HG03135 (cell line): Measurements from ENCODE around the gene ADARB2.

Source experiments
- ATAC-seq: cut with Tn5 transposase; IDR thresholded peaks from one replicate; pipeline ENCODE4 v1.9.1; 2021; ENCODE audit warnings: mild to moderate bottlenecking, moderate library complexity; ENCODE audit not compliant: unreplicated experiment

Gene ADARB2

DNA sequence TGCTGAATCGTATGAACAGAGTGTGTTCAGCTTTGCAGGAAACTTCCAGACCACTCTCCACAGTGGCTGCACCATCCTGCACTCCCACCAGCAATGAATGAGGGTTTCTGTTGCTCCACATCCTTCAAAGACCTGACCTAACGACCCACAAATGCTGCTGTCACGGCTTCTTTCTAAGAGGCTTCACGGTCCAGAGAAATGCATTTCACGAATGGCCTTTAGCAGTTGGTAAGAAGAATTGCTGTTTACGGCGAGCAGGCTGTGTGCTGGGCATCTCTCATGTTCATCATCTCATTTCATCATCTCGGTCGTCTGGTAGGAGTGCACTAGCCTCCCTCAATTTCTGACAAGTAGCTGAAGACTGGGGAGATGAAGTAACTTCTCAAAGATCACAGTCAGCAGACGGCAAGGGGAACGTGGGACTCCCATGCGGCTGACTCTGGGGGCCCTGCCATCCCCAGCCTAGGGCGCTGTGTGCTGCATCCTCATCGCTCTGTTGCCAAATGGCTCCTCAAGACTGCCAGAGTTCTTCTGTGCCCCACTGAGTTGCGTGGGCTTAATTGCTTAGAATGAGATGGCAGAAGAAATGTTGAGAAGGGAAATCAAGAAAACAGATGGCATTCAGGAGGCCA, 72.9 kb downstream of the ADARB2 start:
- no peak for ATAC-seq

DNA sequence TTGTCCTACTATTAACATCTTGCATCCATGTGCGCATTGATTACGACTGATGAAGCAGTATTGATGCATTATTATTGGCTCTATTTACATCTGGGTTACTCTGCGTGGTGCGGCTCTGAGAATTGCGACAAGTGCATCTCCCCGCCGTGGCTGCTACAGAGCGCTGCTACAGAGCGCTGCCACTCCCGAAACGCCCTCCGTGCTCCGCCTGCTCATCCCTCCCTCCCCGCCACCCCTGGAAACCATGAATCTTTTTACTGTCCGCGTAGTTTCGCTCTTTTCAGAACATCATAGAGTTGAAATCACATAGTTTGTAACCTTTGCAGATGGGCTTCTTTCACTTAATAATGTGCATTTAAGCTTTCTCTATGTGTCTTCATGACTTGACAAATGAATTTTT, 74.1 kb downstream of the ADARB2 start:
- no peak for ATAC-seq

DNA sequence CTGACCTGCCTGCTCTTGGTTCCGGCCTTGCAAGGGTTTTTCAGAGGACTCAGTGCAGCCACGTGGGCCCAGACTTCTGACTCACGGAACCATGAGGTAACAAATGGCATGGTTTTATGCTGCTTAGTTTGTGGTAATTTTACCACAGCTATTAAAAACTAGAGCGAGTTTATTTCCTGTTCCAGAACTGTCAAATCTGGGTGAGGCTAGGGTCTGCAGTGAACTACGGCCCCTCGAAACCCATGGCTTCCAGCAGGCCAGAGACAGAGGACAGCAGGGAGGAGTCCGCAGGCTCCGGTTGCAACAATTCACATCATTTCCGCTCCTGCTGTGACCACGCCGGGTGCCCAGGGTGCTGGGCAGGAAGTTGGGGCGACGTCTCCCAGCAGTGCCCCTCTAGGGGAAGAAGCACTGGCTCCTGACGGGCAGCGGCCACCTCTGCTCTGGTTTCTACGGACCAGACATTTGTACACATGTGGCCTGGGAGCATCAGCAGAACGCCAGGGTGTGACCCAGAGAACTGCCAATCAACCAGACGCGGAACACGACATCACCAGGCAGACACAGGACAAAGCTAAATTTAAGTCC, 74.8 kb downstream of the ADARB2 start:
- peak; percentile 38 for ATAC-seq

DNA sequence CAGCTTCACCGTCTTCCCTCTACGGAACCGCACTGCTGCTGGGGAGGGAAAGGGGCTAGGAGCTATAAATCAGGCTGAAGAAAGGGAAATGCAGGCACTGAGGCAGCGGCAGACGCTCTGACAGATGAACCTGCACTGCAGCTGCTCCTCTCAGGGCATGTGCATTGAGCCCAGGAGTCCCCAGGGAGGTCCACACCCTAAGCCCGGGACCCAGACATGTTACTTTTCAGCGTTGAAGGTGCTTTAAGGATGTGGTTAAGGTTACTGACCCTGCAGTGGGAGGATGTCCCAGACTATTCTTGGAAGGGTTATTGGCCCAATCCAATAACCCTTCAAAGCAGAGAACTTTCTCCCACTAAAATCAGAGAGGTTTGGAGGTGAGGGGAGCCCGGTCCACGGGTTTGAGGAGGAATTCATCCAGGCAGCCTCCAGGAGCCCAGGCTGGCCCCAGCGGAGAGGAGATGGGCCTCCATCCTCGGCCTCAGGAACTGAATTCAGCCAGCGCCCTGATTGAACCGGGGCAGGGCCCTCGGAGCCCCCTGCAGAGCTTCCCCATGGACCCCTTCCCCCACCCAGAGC, 75.4 kb downstream of the ADARB2 start:
- ATAC-seq, result peak; percentile 65

DNA sequence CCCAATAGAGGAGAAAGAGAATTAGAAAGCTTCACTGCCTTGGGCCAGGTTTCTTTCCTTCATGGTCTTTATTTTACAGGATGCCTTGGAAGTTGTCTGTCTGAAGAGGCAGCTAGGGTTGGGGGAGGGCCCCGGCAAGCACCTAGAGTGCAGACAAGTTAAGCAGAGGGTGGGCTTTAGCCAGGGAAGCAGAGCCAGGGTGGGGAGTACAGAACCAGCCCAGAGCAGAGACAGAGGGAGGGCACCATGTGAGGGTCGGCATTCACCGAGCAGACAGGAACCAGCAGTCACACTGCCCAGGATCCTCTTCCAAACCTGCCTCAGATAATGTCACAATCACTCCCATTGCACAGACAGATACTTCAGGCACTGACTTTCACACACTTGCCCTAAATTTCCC, 75.9 kb downstream of the ADARB2 start:
- no peak for ATAC-seq

DNA sequence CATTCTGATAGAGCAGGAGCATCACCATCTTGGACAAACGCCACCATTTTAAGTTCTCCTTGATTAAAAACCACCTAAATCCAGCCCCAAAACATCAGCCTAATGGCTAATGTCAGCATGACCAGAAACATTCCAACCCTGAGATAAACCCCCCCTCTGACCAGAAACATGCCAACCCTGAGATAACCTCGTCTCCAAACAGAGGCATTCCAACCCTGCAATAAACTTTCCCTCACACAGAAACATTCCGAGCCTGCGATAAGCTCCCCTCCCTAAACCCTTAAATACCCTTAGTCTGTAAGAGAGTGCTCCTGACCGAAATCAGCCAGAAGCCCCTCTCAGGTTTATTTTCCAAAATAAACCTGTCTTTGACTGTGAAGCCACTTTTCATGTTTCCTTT, 76.5 kb downstream of the ADARB2 start:
- no peak for ATAC-seq

DNA sequence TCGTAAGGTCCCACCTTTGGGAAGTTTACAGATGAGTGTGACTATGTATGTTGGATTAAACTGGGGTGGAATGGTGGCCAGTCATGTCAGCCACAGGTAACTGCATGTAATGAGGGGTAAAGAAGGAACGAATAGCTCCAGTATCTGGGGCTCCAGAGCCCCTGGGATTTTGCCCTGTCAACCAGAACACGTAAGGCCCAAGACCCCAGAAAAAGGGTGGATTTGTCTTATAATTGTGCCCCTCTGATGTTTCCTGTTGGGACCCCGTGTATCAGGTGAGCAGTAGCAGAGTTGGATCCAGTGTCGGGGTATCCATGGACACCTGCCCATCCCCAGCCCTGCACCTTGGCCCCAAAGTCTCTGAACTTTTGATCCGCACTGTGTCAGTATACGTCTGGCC, 76.9 kb downstream of the ADARB2 start:
- ATAC-seq, result no peak

DNA sequence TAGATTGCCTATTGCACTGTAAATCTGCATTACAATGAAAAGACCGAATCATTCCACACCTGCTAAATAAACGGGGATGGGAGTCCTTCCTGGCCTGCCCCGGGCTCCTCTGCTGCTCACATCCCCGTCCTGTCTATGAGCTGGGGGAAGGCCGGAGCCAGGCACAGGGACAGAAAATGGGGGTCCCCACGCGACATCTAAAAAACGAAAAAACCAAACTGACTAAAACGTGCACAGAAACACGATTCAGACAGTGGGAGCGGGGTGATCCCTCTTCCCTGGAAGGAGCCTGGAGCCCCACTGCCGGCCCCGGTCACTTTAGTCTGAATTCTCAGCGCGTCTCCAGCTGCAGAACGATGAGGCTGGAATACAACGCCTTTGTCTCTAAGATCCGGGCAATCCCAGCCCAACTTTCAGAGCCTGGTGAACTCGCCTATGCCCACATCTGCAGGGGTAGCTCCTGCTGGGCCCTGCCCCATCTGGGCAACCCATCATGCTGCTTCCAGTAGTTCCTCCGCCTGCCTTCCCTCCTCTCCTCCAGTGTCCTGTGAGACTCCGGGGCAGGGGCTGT, 78.0 kb downstream of the ADARB2 start:
- no peak for ATAC-seq

DNA sequence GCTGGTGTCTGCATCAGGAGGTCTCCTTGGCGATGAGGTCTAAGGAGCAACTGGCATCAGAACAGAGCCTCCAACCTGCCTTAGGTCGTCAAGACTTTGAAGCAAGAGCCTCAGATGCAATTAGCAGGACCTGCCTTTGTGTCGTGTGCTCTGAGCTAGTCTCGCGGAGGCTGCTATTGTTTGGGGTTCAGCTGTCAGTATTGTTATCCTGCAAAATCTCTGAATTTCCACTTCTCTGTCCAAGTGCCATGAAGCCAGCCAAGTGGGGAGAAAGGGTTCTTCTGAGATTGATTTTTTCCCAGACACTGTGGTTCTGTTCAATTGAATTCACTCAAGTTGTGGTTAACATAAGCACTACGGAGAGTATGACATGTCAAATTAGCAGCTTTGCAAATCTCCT, 78.7 kb downstream of the ADARB2 start:
- no peak for ATAC-seq

DNA sequence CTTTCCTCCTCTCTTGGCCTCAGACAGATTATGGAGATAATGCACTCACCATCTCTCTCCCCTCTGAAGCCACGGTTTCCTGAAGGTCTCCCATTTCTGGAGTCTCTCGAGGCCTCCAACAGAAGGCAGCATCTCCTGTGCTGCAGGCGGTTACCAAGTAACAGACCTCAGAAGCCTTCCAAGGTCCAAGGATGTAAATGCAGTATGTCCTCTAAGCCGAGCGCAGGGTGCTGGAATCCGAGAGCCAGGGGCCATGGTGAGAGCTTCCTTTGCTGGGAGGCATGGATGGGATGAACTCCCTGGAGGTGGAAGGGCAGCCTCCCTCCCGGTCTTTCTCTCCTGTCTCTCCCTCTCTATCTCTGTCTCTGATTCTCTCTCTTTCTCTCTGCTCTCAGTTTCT, 79.8 kb downstream of the ADARB2 start:
- ATAC-seq, result no peak

DNA sequence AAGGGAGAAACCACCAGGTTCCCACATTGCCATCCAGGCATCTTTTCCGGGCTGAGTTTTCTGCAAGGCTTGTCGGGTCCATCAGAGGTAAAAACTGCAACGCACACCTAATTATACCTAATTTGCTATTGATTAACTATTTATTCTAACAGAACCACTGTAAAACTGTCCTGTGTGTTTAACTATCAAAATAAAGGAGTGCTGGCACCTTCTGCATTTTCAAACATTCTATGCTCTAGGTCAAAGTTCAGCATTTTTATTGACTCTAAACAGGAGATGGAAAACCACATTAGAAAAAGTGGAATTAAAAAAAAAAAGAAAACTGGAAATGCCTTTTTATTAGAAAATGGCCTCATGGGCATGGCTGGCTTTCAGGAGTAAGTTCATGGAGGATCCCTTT, 82.0 kb downstream of the ADARB2 start:
- ATAC-seq, result no peak

DNA sequence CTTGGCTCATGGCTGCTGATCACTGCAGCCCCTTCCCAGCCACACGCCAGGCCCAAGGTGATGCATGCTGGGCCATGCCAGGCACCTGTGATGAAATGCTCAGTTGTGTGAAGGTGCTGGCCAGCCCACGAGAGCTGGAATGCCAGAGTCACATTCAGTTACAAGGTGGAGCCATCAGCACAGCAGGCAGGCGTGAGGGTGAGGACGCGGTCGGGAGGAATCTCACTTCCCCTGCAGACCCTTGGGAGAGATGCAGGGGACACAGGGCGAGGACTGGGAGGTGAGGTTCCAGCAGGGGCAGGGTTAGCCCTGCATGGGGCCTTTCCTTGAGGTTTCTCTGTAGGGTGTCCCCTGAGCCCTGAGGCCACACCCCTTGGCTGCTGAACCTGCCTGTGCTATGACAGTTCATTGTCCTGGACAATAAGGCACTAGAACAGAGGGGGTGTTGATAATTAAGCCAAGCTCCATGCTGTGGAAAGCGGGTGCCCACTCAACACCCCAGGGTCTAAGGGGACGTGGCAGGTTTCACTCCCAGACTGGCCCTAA, 82.4 kb downstream of the ADARB2 start:
- no peak for ATAC-seq

DNA sequence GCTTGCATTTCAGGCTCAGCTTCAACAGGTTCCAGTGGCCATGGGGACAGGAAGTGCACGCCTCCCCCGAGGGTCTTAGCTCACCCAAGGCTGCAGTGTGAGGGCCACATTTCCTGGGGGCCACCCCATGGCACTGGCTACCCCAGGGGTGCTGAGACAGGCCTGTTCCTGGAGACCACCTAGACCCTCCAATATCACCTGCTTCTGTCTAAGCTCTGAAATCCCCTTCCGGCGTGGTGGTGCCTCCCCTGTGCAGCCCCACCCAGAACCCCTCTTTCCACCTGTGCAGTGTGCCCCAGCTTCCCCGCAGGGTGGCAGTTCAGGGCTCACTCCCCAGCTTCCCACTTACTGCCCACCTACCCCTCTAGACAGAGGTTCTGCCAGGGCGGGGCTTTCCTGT, 83.1 kb downstream of the ADARB2 start:
- no peak for ATAC-seq

DNA sequence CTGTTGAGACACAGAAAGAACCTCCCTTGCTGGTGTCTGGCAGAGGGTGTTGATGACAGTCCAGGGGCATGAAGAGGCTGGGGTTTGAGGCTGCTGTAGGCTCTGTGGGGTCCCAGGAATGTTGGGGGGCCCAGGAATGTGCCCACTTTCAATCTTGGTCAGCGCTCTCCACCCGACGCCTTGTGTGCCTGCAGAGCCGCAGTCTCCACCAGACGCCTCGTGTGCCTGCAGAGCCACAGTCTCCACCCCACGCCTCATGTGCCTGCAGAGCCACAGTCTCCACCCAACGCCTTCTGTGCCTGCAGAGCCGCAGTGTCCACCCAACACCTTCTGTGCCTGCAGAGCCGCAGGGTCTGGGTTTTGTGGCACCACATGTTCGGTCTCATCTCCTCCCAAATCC, 84.0 kb downstream of the ADARB2 start:
- ATAC-seq, result no peak

DNA sequence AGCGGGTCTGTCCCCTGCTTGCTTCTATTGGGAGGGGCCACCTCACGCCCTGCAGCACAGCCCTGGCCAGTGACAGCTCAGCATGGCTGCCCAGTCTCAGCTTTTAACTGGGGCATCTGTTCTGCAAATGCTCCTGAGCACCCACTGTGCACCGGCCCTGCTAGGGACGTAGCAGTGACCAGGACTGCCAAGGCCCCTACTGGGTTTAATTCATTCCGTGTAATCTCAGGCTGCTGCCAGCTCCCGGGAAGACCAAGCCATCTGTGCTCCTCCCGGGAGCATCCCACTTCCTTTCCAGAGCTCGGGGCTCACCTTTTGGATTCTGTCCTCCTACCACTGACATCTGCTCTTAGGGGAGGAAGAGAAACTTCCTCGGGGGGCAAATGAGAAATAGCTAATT, 85.2 kb downstream of the ADARB2 start:
- ATAC-seq, result no peak

DNA sequence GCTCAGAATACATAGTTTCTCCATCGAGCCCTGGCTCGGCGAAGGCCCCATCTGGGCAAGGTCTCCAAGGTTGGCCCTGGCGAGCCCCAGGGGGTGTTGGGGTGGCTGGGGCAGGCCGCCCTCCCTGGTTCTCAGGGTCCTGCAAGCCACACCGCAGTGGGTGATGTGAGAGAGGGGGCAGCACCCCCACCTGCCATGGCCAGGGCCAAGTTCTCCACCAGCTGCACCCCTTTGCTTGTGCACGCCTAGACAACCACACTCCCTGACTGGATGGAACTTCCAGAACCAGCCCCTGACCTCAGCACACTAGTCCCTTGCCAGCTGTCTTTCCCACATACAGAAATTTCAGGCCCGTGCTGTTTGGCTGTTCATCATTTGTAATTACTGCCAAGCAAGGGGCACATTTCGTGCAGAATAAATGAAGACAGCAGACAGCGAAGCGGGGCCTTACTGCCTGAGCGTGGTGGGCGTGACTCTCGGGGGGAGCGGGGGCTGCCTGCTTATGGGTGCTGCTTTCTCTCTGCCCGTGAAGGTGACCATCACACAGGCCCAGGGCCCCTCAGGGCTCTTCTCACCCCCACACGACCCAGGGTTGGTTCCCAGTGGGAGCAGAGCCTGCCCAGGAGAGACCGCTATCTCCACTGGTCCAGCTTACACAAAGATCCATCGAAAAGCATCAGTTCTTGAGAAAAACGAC, 85.9 kb downstream of the ADARB2 start:
- ATAC-seq, result no peak

DNA sequence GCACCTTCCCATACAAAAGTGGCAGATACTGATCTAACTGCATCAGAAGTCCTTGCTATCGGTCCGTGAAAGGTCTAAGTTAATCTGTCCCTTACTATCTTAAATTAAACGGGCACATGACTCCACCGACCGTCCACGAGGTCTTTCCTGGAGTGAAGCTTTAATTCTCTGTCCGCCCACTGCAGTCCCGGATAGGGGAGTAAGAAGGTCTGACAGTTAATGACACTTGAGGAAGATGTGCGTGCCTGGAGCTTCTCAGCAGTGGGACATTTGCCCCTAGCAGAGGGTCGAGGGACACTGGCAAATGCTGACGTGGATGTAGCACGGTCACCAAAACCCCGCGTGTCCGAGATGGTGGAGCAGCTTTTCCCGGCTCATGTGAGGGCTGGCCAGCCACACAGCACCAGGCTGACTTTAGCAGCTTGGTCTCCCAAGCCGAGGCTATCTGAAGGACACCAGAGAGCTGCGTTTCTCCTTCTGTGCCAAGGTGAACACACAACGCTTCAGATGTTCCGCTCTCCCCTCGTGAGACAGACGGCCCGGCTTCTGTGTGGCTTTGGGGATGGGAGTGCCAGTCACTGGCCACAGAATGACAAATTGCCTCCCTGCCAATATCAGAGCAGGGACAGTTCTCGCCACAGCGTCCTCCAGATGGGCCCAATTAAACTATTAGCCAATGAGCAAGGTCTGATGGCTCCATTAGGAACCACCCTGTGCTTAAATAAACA, 86.6 kb downstream of the ADARB2 start:
- no peak for ATAC-seq

DNA sequence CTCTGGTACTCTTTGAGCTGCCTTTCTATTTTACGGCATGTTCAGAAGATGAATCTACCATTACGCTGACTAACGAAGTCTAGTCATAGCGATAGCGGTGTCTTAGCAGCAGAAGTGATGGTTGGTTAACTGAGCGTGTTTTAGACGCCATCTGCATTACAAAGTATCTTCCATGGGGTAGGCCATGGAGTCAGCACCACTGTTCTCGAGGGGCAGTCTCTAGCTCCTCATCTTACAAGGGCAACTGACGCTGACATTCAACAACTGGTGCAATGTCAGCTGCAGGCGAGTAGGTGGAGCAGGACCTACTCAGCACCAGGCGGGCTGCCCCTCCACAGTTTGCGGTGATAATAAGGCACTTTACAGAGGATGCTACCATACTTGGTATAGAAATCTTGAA, 88.7 kb downstream of the ADARB2 start:
- ATAC-seq, result no peak

DNA sequence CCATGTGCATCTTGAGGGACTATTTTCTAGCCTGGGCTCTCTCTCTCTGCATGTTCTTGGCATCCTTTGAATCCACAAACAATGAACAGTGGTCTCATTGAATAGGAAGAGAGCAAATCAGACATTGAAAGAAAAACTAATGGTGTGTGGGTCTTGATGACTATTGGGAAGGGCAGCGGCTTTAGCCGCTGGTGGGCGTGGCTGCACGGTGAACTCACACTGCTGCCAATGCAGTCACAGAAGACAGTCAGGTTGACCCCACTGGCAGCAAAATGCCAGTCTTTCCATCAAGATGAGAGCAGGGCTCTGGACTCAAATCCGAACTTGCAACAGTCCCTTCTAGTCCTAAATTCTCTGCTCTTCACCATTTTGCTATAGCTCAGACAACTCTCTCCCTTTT, 91.0 kb downstream of the ADARB2 start:
- ATAC-seq, result no peak

DNA sequence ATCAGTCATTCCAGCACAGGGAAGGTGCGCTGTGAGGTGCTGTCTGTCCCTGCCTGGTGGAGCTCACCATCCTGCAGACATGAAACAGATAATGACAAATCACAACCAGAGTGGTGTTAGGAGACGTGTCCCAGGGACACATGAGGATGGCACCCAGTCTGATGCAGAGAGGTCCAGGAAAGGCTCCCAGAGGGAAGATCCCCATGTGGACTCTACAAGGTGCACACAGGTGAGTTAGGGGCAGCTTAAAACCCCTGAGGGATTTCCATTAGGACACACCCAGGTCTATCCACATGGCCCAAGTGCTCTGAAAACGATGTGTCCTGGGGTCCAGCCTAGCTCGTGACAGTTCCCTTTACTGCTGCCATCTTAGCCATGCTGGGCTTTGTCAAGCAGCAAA, 91.4 kb downstream of the ADARB2 start:
- no peak for ATAC-seq

DNA sequence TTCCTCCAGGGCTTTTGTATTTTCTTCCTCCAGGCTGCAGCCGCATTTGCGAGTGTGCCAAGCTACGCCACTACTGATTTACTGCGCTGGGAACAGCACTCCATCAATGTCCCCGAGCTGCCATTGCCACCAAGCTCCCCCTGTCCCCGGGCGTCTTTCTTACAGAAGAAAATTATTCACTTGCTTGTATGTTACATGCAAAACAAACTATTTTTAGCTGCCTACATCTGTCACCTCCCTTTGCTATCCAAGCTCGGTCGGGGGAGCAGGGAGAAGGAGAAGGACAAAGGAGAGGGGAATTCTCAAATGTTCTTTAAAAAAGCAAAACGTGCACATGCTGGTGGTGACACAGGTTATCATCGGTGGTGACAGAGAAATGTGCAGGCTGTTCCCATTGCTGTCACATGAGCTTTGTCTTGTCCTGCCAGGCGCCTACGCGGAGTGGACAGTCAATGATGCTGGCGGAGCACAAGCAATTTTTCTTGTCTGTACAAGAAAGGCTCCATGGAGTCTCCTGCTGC, 93.1 kb downstream of the ADARB2 start:
- no peak for ATAC-seq
